Activated T-helper 9 cell treated with anti-CD3 and anti-CD28 coated beads, Interleukin-2, amount 50 U/mL, for 16 hours (primary cell): Measurements from ENCODE around the gene ANKRD49.

ENCODE experiments used
- DNase-seq: peaks from one replicate; pipeline ENCODE4 v3.0.0-alpha.2; 2020; ENCODE audit warnings: low read depth

The ANKRD49 gene

DNA sequence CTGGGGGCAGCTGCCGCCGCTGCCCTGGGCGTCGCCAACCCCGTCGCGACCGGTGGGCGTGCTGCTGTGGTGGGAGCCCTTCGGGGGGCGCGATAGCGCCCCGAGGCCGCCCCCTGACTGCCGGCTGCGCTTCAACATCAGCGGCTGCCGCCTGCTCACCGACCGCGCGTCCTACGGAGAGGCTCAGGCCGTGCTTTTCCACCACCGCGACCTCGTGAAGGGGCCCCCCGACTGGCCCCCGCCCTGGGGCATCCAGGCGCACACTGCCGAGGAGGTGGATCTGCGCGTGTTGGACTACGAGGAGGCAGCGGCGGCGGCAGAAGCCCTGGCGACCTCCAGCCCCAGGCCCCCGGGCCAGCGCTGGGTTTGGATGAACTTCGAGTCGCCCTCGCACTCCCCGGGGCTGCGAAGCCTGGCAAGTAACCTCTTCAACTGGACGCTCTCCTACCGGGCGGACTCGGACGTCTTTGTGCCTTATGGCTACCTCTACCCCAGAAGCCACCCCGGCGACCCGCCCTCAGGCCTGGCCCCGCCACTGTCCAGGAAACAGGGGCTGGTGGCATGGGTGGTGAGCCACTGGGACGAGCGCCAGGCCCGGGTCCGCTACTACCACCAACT is 51.0 kb downstream of the ANKRD49 start:
- no peak for DNase-seq

DNA sequence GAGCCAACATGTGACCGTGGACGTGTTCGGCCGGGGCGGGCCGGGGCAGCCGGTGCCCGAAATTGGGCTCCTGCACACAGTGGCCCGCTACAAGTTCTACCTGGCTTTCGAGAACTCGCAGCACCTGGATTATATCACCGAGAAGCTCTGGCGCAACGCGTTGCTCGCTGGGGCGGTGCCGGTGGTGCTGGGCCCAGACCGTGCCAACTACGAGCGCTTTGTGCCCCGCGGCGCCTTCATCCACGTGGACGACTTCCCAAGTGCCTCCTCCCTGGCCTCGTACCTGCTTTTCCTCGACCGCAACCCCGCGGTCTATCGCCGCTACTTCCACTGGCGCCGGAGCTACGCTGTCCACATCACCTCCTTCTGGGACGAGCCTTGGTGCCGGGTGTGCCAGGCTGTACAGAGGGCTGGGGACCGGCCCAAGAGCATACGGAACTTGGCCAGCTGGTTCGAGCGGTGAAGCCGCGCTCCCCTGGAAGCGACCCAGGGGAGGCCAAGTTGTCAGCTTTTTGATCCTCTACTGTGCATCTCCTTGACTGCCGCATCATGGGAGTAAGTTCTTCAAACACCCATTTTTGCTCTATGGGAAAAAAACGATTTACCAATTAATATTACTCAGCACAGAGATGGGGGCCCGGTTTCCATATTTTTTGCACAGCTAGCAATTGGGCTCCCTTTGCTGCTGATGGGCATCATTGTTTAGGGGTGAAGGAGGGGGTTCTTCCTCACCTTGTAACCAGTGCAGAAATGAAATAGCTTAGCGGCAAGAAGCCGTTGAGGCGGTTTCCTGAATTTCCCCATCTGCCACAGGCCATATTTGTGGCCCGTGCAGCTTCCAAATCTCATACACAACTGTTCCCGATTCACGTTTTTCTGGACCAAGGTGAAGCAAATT is 51.7 kb downstream of the ANKRD49 start:
- DNase-seq = no peak

DNA sequence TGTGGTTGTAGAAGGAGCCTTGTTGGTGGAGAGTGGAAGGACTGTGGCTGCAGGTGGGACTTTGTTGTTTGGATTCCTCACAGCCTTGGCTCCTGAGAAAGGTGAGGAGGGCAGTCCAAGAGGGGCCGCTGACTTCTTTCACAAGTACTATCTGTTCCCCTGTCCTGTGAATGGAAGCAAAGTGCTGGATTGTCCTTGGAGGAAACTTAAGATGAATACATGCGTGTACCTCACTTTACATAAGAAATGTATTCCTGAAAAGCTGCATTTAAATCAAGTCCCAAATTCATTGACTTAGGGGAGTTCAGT is 52.3 kb downstream of the ANKRD49 start:
- DNase-seq = no peak

DNA sequence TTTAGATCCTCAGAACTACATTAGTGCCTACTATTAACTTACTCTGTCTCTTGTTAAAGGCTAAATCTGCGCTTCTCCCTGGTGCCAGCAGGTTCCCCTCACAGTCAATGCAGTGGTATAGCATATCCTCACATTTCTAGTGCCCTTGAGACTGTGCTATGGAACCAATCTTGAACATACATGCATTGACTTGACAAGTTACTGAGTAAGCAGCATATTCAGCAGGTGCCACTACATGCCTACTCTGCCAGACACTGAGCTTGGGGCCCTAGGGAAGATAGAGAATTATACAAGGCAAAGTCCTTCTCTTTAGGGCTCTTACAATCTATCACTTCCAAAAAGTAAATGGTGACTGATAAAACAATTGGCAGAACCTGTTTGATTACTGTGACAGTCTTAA is 53.1 kb downstream of the ANKRD49 start:
- DNase-seq = no peak

DNA sequence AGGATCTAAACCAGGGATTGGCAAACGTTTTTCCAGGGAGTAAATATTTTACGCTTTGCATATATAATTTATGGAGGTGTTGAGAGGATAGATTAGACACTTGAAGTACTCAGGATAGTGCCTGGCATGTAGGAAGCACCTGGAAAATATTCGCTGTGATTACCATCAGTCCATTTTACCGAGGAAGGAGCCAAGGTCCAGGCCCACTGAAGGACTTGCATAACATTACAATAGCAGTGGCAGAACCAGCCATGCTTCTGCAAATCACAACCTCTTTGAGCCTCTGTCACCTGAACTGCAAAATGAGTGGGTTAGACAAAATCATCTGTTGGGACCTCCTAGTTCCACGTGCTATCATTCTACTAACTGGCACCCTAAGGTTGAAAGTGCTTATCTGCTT is 55.4 kb downstream of the ANKRD49 start:
- DNase-seq = no peak
